HepG2 (cell line): ENCODE results near the gene FGF1. TPM values are rescaled to one million over a fixed set of nuclear protein-coding genes. Genes with fewer than 3 reads are reported as not detected.

Experiments
- ATAC-seq: fragments of 200-7000 bp; cut with Tn5 transposase; 3 replicates; pipeline ENCODE4 v1.9.1; 2020; ENCODE audit warnings: mild to moderate bottlenecking, moderate library complexity
- BruUV-seq: library from RNA; stranded (reverse); fragments of 400-500 nt; replicated peaks from 2 replicates; lab custom pipeline; 2021; lab: Mats Ljungman, UMichigan
- CTCF ChIA-PET: fragments of 300-600 bp; formaldehyde crosslinking; extraction: SDS; loops from one replicate; lab custom pipeline; 2021; ENCODE audit warnings: low total read pairs, inconsistent platforms, low intra/inter-chr PET ratio; lab: Yijun Ruan, JAX
- POLR2A ChIA-PET: fragments of 350-600 bp; sonication (Branson Sonifier 250); formaldehyde crosslinking; loops from one replicate; lab custom pipeline; 2020; ENCODE audit warnings: antibody characterized with exemption, inconsistent platforms; lab: Yijun Ruan, JAX
- DNase-seq: peaks from one replicate; pipeline ENCODE4 v3.0.0-alpha.2; 2015; ENCODE audit warnings: low spot score
- FAIRE-seq: peaks from 3 replicates; lab custom pipeline; 2011; peaks lifted over from hg19 to GRCh38; lab: Jason Lieb, UNC
- H2AFZ ChIP-seq: one replicate; pipeline ENCODE4 v1.6.1; 2011; ENCODE audit warnings: low read length, inconsistent platforms
- H3K27ac ChIP-seq: fragments of 300-600 bp; 3 replicates; pipeline ENCODE4 v1.8.0; 2011; ENCODE audit warnings: mixed run types, mild to moderate bottlenecking, mixed read lengths, low read length, inconsistent platforms; ENCODE audit not compliant: insufficient read depth; ENCODE audit errors: extremely low read length
- H3K27me3 ChIP-seq, 2 experiments: fragments of 200-600 bp in 1 of 2; 2 replicates in 1 of 2; 3 replicates in 1 of 2; pipeline versions ENCODE4 v1.6.0 to v1.8.0; 2011; ENCODE audit warnings: low read length in 2 of 2, mild to moderate bottlenecking in 2 of 2, moderate library complexity in 2 of 2, inconsistent platforms in 1 of 2; ENCODE audit not compliant: insufficient read depth in 2 of 2, control insufficient read depth in 1 of 2
- H3K36me3 ChIP-seq, 2 experiments: fragments of 200-600 bp in 1 of 2; replicated peaks in 1 of 2; 2 replicates in 1 of 2; 3 replicates in 1 of 2; pipeline versions ENCODE4 v1.5.1 to v1.8.0; 2011; ENCODE audit warnings: low read length in 2 of 2, inconsistent platforms in 1 of 2; ENCODE audit not compliant: insufficient read depth in 2 of 2, control insufficient read depth in 1 of 2
- H3K4me1 ChIP-seq: 2 replicates; pipeline ENCODE4 v1.5.1; 2012; ENCODE audit warnings: low read length, inconsistent platforms; ENCODE audit not compliant: insufficient read depth
- H3K4me2 ChIP-seq: 2 replicates; pipeline ENCODE4 v1.6.0; 2011; ENCODE audit warnings: low read depth, low read length, inconsistent platforms
- H3K4me3 ChIP-seq, 3 experiments: fragments of 200-600 bp in 1 of 3; sonication (generic), shearing (Covaris generic) in 1 of 3; replicated peaks in 1 of 3; 2 replicates each; pipeline ENCODE4 v1.5.1; 2011 to 2016; ENCODE audit warnings: low read length in 3 of 3, inconsistent platforms in 2 of 3, low read depth in 2 of 3, mild to moderate bottlenecking in 2 of 3, control low read depth in 1 of 3, mixed read lengths in 1 of 3; ENCODE audit not compliant: insufficient read depth in 1 of 3
- H3K79me2 ChIP-seq: one replicate; pipeline ENCODE4 v1.6.1; 2011; ENCODE audit warnings: low read length, inconsistent platforms; ENCODE audit not compliant: insufficient read depth
- H3K9ac ChIP-seq: 2 replicates; pipeline ENCODE4 v1.6.0; 2011; ENCODE audit warnings: mild to moderate bottlenecking, low read depth, low read length, inconsistent platforms; ENCODE audit not compliant: insufficient read depth
- H3K9me3 ChIP-seq: 2 replicates; pipeline ENCODE4 v1.5.1; 2012; ENCODE audit warnings: mild to moderate bottlenecking, low read length
- H4K20me1 ChIP-seq: 2 replicates; pipeline ENCODE4 v1.6.0; 2011; ENCODE audit warnings: inconsistent platforms, mild to moderate bottlenecking, low read length, moderate library complexity; ENCODE audit not compliant: insufficient read depth
- CREBL2 ChIP-seq: sonication (generic); formaldehyde crosslinking; IDR thresholded peaks from 2 replicates; pipeline ENCODE4 v1.8.1; 2023; ENCODE audit warnings: missing genetic modification reagents, mild to moderate bottlenecking, borderline replicate concordance
- PRDM10 ChIP-seq: sonication (generic); formaldehyde crosslinking; IDR thresholded peaks from 2 replicates; pipeline ENCODE4 v1.4.0; 2020; ENCODE audit warnings: low read depth, missing genetic modification reagents
- RCOR2 ChIP-seq: IDR thresholded peaks from 2 replicates; pipeline ENCODE4 v1.6.1; 2016; ENCODE audit warnings: missing biosample characterization, missing genetic modification reagents
- ZBTB42 ChIP-seq: sonication (generic); formaldehyde crosslinking; IDR thresholded peaks from 2 replicates; pipeline ENCODE4 v1.5.0; 2020; ENCODE audit warnings: mild to moderate bottlenecking, missing genetic modification reagents
- ZNF784 ChIP-seq: sonication (generic); formaldehyde crosslinking; IDR thresholded peaks from 2 replicates; pipeline ENCODE4 v1.5.1; 2020; ENCODE audit warnings: missing genetic modification reagents, mild to moderate bottlenecking, borderline replicate concordance
- WGBS: methylation state at CpG from one replicate; pipeline ENCODE4 v1.1.6; 2017; ENCODE audit warnings: low lambda C conversion rate; 5-methylcytosine and 5-hydroxymethylcytosine counted together
- in situ Hi-C: cut with HindIII; loops from 2 replicates; pipeline ENCODE4 v1.10.0; 2017; ENCODE audit warnings: low pct_unique_long_range_greater_than_20kb; ENCODE audit not compliant: extremely low pct_ligation_motif_present
- intact Hi-C: fragments of 100-400 bp; cut with micrococcal nuclease; formaldehyde crosslinking; loops from one replicate; pipeline ENCODE4 v1.10.0; 2022; ENCODE audit not compliant: unreplicated experiment
- polyA plus RNA-seq, 8 experiments: library from polyadenylated mRNA; depleted of rRNA in 3 of 8; stranded (reverse) in 7 of 8; unstranded in 1 of 8; fragments of >200 nt; fragmentation: Illumina TruSeq in 4 of 8; extraction: Trizol in 4 of 8; gene quantifications; 2 replicates each; pipeline versions ENCODE4 v1.2.1 to v1.2.3, GENCODE V29; 2011 to 2016; ENCODE audit warnings: low read depth in 4 of 8, missing spikeins in 1 of 8, mixed read lengths in 1 of 8; ENCODE audit not compliant: insufficient read depth in 1 of 8
- total RNA-seq, 5 experiments: library from RNA; depleted of rRNA; stranded (reverse); fragments of >200 nt; fragmentation: Illumina TruSeq; extraction: Trizol; gene quantifications; 2 replicates each; pipeline ENCODE4 v1.2.3, GENCODE V29; 2016; ENCODE audit warnings: low read depth in 1 of 5
- TF ChIP-seq, protein P1 (sequence below): fragments of 450-650 bp; IDR thresholded peaks from 2 replicates; pipeline ENCODE4 v1.6.1; 2017; ENCODE audit warnings: mild to moderate bottlenecking
- TF ChIP-seq, protein P2 (sequence below): sonication (generic); formaldehyde crosslinking; IDR thresholded peaks from 2 replicates; pipeline ENCODE4 v1.5.1; 2020; ENCODE audit warnings: missing genetic modification reagents, mild to moderate bottlenecking, borderline replicate concordance
- TF ChIP-seq, protein P3 (sequence below): sonication (generic); formaldehyde crosslinking; IDR thresholded peaks from 2 replicates; pipeline ENCODE4 v1.4.0; 2020; ENCODE audit warnings: missing genetic modification reagents, borderline replicate concordance

FGF1 gene
- total and polyA plus RNA-seq, 2 of the 13 experiments (the other 11 are each of a cell fraction or from before 2014, with no cell fraction given), result not detected

DNA sequence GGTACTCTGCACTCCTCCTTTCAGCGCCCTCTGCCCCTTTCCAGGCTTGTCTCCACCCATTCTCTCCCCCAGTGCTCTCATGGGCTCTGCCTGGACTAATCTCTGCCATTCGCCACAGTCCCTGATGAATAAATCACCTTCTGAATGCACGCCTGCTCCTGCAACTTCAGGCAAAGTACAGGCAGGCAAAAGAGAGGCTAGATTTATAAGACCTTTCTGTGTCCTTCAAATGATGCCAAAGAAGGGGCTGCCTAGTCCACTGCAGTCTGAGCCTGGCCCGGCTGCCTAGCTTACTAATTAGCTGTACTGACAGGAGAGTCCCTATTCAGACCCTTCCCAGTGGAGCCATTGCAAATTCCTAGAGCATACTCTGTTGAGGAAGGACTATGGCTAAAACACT is 7.4 kb downstream of the FGF1 start:
- no peak overlapping the region for H3K9ac ChIP-seq
- ChIA-PET CTCF (no interaction called here), POLR2A (no interaction called here)
- no peaks in the 10 kb centered on the region for H4K20me1 ChIP-seq
- ATAC-seq (no peak), DNase-seq (no peak), FAIRE-seq (no peak)
- H3K4me1 ChIP-seq, result peaks cover 37% of the 10 kb centered on the region
- no peaks in the 10 kb centered on the region for H3K79me2 ChIP-seq
- H3K4me2 ChIP-seq, result no peak overlapping the region
- H3K27ac ChIP-seq, result no peak overlapping the region
- WGBS, result 38% methylated on average over 4 of the region's 4 CpGs
- no TSS peak for BruUV-seq
- H3K27me3 ChIP-seq, result peaks cover 0 to 38% of the 10 kb centered on the region in 2 experiments; a peak in 1 of 5 replicates
- H2AFZ ChIP-seq, result no peak overlapping the region
- no peaks in the 10 kb centered on the region for H3K9me3 ChIP-seq
- H3K4me3 ChIP-seq, result no peak overlapping the region
- intact Hi-C loops, result no loop called here
- in situ Hi-C loops, result no loop called here
- no peaks in the 10 kb centered on the region for H3K36me3 ChIP-seq
- TF ChIP-seq PRDM10 (CRISPR knock-in tag), result no peak
- no peak for TF ChIP-seq ZBTB42 (CRISPR knock-in tag)
- TF ChIP-seq ZNF784 (CRISPR knock-in tag), result no peak
- TF ChIP-seq, protein P1, sequence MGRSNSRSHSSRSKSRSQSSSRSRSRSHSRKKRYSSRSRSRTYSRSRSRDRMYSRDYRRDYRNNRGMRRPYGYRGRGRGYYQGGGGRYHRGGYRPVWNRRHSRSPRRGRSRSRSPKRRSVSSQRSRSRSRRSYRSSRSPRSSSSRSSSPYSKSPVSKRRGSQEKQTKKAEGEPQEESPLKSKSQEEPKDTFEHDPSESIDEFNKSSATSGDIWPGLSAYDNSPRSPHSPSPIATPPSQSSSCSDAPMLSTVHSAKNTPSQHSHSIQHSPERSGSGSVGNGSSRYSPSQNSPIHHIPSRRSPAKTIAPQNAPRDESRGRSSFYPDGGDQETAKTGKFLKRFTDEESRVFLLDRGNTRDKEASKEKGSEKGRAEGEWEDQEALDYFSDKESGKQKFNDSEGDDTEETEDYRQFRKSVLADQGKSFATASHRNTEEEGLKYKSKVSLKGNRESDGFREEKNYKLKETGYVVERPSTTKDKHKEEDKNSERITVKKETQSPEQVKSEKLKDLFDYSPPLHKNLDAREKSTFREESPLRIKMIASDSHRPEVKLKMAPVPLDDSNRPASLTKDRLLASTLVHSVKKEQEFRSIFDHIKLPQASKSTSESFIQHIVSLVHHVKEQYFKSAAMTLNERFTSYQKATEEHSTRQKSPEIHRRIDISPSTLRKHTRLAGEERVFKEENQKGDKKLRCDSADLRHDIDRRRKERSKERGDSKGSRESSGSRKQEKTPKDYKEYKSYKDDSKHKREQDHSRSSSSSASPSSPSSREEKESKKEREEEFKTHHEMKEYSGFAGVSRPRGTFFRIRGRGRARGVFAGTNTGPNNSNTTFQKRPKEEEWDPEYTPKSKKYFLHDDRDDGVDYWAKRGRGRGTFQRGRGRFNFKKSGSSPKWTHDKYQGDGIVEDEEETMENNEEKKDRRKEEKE, result no peak
- TF ChIP-seq, protein P2, sequence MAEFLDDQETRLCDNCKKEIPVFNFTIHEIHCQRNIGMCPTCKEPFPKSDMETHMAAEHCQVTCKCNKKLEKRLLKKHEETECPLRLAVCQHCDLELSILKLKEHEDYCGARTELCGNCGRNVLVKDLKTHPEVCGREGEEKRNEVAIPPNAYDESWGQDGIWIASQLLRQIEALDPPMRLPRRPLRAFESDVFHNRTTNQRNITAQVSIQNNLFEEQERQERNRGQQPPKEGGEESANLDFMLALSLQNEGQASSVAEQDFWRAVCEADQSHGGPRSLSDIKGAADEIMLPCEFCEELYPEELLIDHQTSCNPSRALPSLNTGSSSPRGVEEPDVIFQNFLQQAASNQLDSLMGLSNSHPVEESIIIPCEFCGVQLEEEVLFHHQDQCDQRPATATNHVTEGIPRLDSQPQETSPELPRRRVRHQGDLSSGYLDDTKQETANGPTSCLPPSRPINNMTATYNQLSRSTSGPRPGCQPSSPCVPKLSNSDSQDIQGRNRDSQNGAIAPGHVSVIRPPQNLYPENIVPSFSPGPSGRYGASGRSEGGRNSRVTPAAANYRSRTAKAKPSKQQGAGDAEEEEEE (CRISPR knock-in tag), result no peak
- no peak for TF ChIP-seq CREBL2 (CRISPR knock-in tag)
- TF ChIP-seq RCOR2, result no peak
- TF ChIP-seq, protein P3, sequence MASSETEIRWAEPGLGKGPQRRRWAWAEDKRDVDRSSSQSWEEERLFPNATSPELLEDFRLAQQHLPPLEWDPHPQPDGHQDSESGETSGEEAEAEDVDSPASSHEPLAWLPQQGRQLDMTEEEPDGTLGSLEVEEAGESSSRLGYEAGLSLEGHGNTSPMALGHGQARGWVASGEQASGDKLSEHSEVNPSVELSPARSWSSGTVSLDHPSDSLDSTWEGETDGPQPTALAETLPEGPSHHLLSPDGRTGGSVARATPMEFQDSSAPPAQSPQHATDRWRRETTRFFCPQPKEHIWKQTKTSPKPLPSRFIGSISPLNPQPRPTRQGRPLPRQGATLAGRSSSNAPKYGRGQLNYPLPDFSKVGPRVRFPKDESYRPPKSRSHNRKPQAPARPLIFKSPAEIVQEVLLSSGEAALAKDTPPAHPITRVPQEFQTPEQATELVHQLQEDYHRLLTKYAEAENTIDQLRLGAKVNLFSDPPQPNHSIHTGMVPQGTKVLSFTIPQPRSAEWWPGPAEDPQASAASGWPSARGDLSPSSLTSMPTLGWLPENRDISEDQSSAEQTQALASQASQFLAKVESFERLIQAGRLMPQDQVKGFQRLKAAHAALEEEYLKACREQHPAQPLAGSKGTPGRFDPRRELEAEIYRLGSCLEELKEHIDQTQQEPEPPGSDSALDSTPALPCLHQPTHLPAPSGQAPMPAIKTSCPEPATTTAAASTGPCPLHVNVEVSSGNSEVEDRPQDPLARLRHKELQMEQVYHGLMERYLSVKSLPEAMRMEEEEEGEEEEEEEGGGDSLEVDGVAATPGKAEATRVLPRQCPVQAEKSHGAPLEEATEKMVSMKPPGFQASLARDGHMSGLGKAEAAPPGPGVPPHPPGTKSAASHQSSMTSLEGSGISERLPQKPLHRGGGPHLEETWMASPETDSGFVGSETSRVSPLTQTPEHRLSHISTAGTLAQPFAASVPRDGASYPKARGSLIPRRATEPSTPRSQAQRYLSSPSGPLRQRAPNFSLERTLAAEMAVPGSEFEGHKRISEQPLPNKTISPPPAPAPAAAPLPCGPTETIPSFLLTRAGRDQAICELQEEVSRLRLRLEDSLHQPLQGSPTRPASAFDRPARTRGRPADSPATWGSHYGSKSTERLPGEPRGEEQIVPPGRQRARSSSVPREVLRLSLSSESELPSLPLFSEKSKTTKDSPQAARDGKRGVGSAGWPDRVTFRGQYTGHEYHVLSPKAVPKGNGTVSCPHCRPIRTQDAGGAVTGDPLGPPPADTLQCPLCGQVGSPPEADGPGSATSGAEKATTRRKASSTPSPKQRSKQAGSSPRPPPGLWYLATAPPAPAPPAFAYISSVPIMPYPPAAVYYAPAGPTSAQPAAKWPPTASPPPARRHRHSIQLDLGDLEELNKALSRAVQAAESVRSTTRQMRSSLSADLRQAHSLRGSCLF (CRISPR knock-in tag), result no peak
